ENCODE measurements around the gene LASP1NB.
"Not testable (repeated sequence)": the region's sequence is repeated elsewhere in the genome, so short reads cannot be mapped to it uniquely, and the experiment has no call there.

Gene LASP1NB

DNA sequence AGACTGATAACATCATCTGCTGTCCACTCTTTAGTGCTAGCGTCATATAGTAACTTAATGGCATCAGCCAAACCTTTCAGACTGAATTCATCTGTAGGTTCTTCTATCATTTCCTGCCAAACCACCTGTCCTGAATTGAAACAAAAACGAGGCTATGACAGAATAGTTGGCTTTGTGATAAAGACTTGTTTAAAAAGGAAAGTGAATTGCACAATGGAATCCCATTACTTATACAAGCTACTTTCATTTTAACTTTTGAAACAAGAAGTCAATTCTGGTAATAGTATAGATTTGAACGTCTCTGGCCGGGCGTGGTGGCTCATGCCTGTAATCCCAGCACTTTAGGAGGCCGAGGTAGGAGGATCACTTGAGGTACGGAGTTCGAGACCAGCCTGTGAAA is 18.2 kb downstream of the LASP1NB start:
- BruUV-seq (replicated peaks) = no TSS peak
- intact Hi-C loops (cut with micrococcal nuclease; ENCODE audit: unreplicated experiment) = no loop called here
- no peaks in the 10 kb centered on the region for H3K9me3 ChIP-seq (ENCODE audit: low read depth, low read length, poor library complexity, severe bottlenecking)
- H3K4me3 ChIP-seq (ENCODE audit: low read depth, low read length, poor library complexity, severe bottlenecking) = no peak overlapping the region
- H3K4me1 ChIP-seq (ENCODE audit: insufficient read depth, low read length, poor library complexity, severe bottlenecking) = no peaks in the 10 kb centered on the region
- CTCF ChIA-PET = no interaction called here
- no peak overlapping the region for H3K27ac ChIP-seq (ENCODE audit: low read depth, low read length, poor library complexity, severe bottlenecking)
- DNase-seq (ENCODE audit: low spot score) = no peak
- no peaks in the 10 kb centered on the region for H3K27me3 ChIP-seq (replicated peaks; ENCODE audit: insufficient read depth, low read depth, low read length, poor library complexity)
- no peaks in the 10 kb centered on the region for H3K36me3 ChIP-seq (ENCODE audit: insufficient read depth, low read length, poor library complexity, severe bottlenecking)
- POLR2A ChIA-PET (ENCODE audit: low non-redundant PET) = no interaction called here
- TF ChIP-seq EZH2 (IDR thresholded peaks at IDR 0.05; ENCODE audit: borderline replicate concordance, low read depth, low read length, poor library complexity, severe bottlenecking) = no peak

DNA sequence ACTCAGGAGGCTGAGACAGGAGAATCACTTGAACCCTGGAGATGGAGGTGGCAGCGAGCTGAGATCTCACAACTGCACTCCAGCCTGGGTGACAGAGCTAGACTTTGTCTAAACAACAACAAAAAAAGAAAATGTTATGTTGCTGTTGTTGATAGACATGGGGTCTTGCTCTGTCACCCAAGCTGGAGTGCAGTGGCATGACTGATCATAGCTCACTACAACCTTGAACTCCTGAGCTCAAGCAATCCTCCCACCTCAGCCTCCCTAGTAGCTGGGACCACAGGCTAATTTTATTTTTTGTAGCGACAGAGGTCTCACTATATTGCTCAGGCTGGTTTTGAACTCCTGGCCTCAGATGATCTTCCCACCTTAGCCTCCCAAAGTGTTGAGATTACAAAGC is 21.8 kb downstream of the LASP1NB start:
- no peaks in the 10 kb centered on the region for H3K9me3 ChIP-seq (ENCODE audit: low read depth, low read length, poor library complexity, severe bottlenecking)
- no peak for DNase-seq (ENCODE audit: low spot score)
- intact Hi-C loops (cut with micrococcal nuclease; ENCODE audit: unreplicated experiment) = no loop called here
- POLR2A ChIA-PET (ENCODE audit: low non-redundant PET) = no interaction called here
- no peak overlapping the region for H3K27ac ChIP-seq (ENCODE audit: low read depth, low read length, poor library complexity, severe bottlenecking)
- H3K27me3 ChIP-seq (replicated peaks; ENCODE audit: insufficient read depth, low read depth, low read length, poor library complexity) = no peaks in the 10 kb centered on the region
- no peak overlapping the region for H3K4me3 ChIP-seq (ENCODE audit: low read depth, low read length, poor library complexity, severe bottlenecking)
- TF ChIP-seq, protein P1, sequence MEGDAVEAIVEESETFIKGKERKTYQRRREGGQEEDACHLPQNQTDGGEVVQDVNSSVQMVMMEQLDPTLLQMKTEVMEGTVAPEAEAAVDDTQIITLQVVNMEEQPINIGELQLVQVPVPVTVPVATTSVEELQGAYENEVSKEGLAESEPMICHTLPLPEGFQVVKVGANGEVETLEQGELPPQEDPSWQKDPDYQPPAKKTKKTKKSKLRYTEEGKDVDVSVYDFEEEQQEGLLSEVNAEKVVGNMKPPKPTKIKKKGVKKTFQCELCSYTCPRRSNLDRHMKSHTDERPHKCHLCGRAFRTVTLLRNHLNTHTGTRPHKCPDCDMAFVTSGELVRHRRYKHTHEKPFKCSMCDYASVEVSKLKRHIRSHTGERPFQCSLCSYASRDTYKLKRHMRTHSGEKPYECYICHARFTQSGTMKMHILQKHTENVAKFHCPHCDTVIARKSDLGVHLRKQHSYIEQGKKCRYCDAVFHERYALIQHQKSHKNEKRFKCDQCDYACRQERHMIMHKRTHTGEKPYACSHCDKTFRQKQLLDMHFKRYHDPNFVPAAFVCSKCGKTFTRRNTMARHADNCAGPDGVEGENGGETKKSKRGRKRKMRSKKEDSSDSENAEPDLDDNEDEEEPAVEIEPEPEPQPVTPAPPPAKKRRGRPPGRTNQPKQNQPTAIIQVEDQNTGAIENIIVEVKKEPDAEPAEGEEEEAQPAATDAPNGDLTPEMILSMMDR (conservative IDR thresholded peaks at IDR 0.05; ENCODE audit: low read depth, low read length) = no peak
- no peak for TF ChIP-seq EZH2 (IDR thresholded peaks at IDR 0.05; ENCODE audit: borderline replicate concordance, low read depth, low read length, poor library complexity, severe bottlenecking)
- no peaks in the 10 kb centered on the region for H3K4me1 ChIP-seq (ENCODE audit: insufficient read depth, low read length, poor library complexity, severe bottlenecking)
- no peaks in the 10 kb centered on the region for H3K36me3 ChIP-seq (ENCODE audit: insufficient read depth, low read length, poor library complexity, severe bottlenecking)
- CTCF ChIA-PET = no interaction called here
- BruUV-seq (replicated peaks) = no TSS peak

DNA sequence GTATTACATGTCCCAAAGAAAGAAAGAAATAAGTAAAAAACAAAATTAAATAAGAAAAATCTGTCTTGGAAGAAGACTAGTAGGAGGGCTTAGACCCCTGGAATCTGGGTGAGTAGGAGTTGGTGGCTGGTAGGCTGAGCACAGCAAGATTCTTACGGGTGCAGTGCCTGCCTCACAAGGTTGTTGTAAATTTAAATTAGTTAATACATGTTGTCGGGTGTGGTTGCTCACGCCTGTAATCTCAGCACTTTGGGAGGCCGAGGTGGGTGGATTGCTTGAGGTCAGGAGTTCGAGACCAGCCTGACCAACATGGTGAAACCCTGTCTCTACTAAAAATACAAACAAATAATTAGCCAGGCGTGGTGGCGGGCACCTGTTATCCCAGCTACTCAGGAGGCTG is 28.4 kb downstream of the LASP1NB start:
- H3K9me3 ChIP-seq (ENCODE audit: low read depth, low read length, poor library complexity, severe bottlenecking); H3K4me3 ChIP-seq (ENCODE audit: low read depth, low read length, poor library complexity, severe bottlenecking); CTCF ChIA-PET; H3K36me3 ChIP-seq (ENCODE audit: insufficient read depth, low read length, poor library complexity, severe bottlenecking); POLR2A ChIA-PET (ENCODE audit: low non-redundant PET); intact Hi-C loops (cut with micrococcal nuclease; ENCODE audit: unreplicated experiment); H3K27ac ChIP-seq (ENCODE audit: low read depth, low read length, poor library complexity, severe bottlenecking); H3K27me3 ChIP-seq (replicated peaks; ENCODE audit: insufficient read depth, low read depth, low read length, poor library complexity); H3K4me1 ChIP-seq (ENCODE audit: insufficient read depth, low read length, poor library complexity, severe bottlenecking); DNase-seq (ENCODE audit: low spot score); BruUV-seq (replicated peaks): not testable (repeated sequence)

DNA sequence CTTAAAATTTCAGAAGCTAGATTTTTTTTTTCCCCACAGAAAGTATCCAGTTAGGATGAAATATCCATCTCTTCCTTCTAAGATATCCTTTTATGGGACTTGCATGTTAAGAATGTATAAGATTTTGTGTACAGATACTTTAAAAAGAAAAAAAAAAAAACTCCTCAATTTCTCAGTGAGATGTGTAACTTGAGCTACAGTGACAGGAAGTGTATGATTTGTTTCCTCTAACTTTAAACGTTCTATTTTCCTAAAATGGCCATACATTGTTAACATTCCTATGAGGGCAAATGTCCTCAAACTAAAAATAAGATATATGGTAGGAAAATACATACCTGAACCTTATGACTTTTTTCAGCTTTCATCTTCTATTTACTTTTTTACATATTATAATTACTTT is 32.9 kb downstream of the LASP1NB start:
- Histone ChIP-seq H3K9me3 (ENCODE audit: low read depth, low read length, poor library complexity, severe bottlenecking) (no peaks in the 10 kb centered on the region), H3K36me3 (ENCODE audit: insufficient read depth, low read length, poor library complexity, severe bottlenecking) (no peaks in the 10 kb centered on the region), H3K27me3 (replicated peaks; ENCODE audit: insufficient read depth, low read depth, low read length, poor library complexity) (no peaks in the 10 kb centered on the region), H3K4me1 (ENCODE audit: insufficient read depth, low read length, poor library complexity, severe bottlenecking) (no peaks in the 10 kb centered on the region), H3K27ac (ENCODE audit: low read depth, low read length, poor library complexity, severe bottlenecking) (no peak overlapping the region), H3K4me3 (ENCODE audit: low read depth, low read length, poor library complexity, severe bottlenecking) (no peak overlapping the region)
- intact Hi-C loops (cut with micrococcal nuclease; ENCODE audit: unreplicated experiment) = no loop called here
- CTCF ChIA-PET = no interaction called here
- POLR2A ChIA-PET (ENCODE audit: low non-redundant PET) = no interaction called here
- no TSS peak for BruUV-seq (replicated peaks)
- TF ChIP-seq EZH2 (IDR thresholded peaks at IDR 0.05; ENCODE audit: borderline replicate concordance, low read depth, low read length, poor library complexity, severe bottlenecking) = no peak
- TF ChIP-seq, protein P1 (conservative IDR thresholded peaks at IDR 0.05; ENCODE audit: low read depth, low read length) = no peak
- no peak for DNase-seq (ENCODE audit: low spot score)
